Fibroblast of skin of back (primary cell): Measurements from ENCODE around the gene APMAP.
A peak's percentile ranks its signal among the peaks of the same experiment; 100 is the strongest.
"Not testable (repeated sequence)": the region's sequence is repeated elsewhere in the genome, so short reads cannot be mapped to it uniquely, and the experiment has no call there.

Experiments used
- DNase-seq: peaks from one replicate; pipeline ENCODE4 v3.0.0-alpha.2; 2013

APMAP gene

GRCh38 chr20:24930724-24931688 lies 61.5 kb downstream of the APMAP start:
- DNase-seq, result not testable (repeated sequence)

- not testable (repeated sequence) for DNase-seq
These were observed 62.5 kb downstream of the APMAP start for GRCh38 chr20:24929867-24930723.

GRCh38 chr20:24929259-24929658 lies 63.3 kb downstream of the APMAP start:
- DNase-seq, result not testable (repeated sequence)

GRCh38 chr20:24920706-24921105 lies 71.8 kb downstream of the APMAP start:
- not testable (repeated sequence) for DNase-seq

GRCh38 chr20:24919665-24920064 lies 72.9 kb downstream of the APMAP start:
- not testable (repeated sequence) for DNase-seq

- no peak for DNase-seq
These were observed 73.7 kb downstream of the APMAP start for GRCh38 chr20:24918579-24919566.

GRCh38 chr20:24917797-24918578 lies 74.6 kb downstream of the APMAP start:
- DNase-seq, result peak; percentile 68

- no peak for DNase-seq
These were observed 75.5 kb downstream of the APMAP start for GRCh38 chr20:24917056-24917455.

GRCh38 chr20:24916412-24916811 lies 76.1 kb downstream of the APMAP start:
- no peak for DNase-seq

- no peak for DNase-seq
These were observed 76.7 kb downstream of the APMAP start for GRCh38 chr20:24915892-24916291.

GRCh38 chr20:24915440-24915839 lies 77.1 kb downstream of the APMAP start:
- DNase-seq, result no peak

GRCh38 chr20:24914388-24915241 lies 77.9 kb downstream of the APMAP start:
- DNase-seq, result no peak

- no peak for DNase-seq
These were observed 79.4 kb downstream of the APMAP start for GRCh38 chr20:24913076-24913628.
